HepG2 (cell line): Measurements from ENCODE around the gene ENTPD7. TPM values are rescaled to one million over a fixed set of nuclear protein-coding genes. Genes with fewer than 3 reads are reported as not detected.

Experiments used
- ATF1 ChIP-seq: IDR thresholded peaks from 2 replicates; pipeline ENCODE4 v1.6.1; 2016; ENCODE audit warnings: mild to moderate bottlenecking, control low read depth
- CBX1 ChIP-seq: IDR thresholded peaks from one replicate; pipeline ENCODE4 v1.6.1; 2016; ENCODE audit warnings: antibody characterized with exemption, low read depth
- CREB3 ChIP-seq: sonication (generic); formaldehyde crosslinking; IDR thresholded peaks from 2 replicates; pipeline ENCODE4 v1.5.0; 2020; ENCODE audit warnings: missing genetic modification reagents
- ETV6 ChIP-seq: sonication (generic); formaldehyde crosslinking; conservative IDR thresholded peaks from 2 replicates; pipeline ENCODE4 v1.4.0; 2020; ENCODE audit warnings: missing genetic modification reagents
- GATAD1 ChIP-seq: IDR thresholded peaks from 2 replicates; pipeline ENCODE4 v1.6.1; 2016; ENCODE audit warnings: missing genetic modification reagents, missing compliant biosample characterization
- HOXA3 ChIP-seq: sonication (generic); formaldehyde crosslinking; IDR thresholded peaks from 2 replicates; pipeline ENCODE4 v1.5.0; 2020; ENCODE audit warnings: missing genetic modification reagents
- KDM6A ChIP-seq: IDR thresholded peaks from 2 replicates; pipeline ENCODE4 v1.6.1; 2016; ENCODE audit warnings: low read depth
- MIER3 ChIP-seq: IDR thresholded peaks from 2 replicates; pipeline ENCODE4 v1.6.1; 2016; ENCODE audit warnings: missing compliant biosample characterization, borderline replicate concordance
- MXI1 ChIP-seq: IDR thresholded peaks from 3 replicates; pipeline ENCODE4 v1.6.1; 2012; ENCODE audit warnings: low read depth, low read length, inconsistent platforms, borderline replicate concordance
- NFIC ChIP-seq: IDR thresholded peaks from 2 replicates; pipeline ENCODE4 v1.6.1; 2012; ENCODE audit warnings: mild to moderate bottlenecking, low read length, inconsistent platforms
- NR2C2 ChIP-seq: sonication (generic); formaldehyde crosslinking; IDR thresholded peaks from 2 replicates; pipeline ENCODE4 v1.4.0; 2020; ENCODE audit warnings: missing genetic modification reagents, mild to moderate bottlenecking, moderate library complexity, borderline replicate concordance
- PAX8 ChIP-seq: sonication (generic); formaldehyde crosslinking; IDR thresholded peaks from 2 replicates; pipeline ENCODE4 v1.8.0; 2022; ENCODE audit warnings: mild to moderate bottlenecking, missing genetic modification reagents, borderline replicate concordance
- POLR2A ChIP-seq, 2 experiments: IDR thresholded peaks; 2 replicates each; pipeline ENCODE4 v1.6.1; 2011; ENCODE audit warnings: low read depth in 2 of 2, low read length in 2 of 2, mild to moderate bottlenecking in 1 of 2, moderate library complexity in 1 of 2; ENCODE audit not compliant: insufficient read depth in 1 of 2
- RELA ChIP-seq: sonication (generic); formaldehyde crosslinking; IDR thresholded peaks from 2 replicates; pipeline ENCODE4 v1.4.0; 2020; ENCODE audit warnings: missing genetic modification reagents
- RFXAP ChIP-seq: sonication (generic); formaldehyde crosslinking; IDR thresholded peaks from 2 replicates; pipeline ENCODE4 v1.4.0; 2020; ENCODE audit warnings: missing genetic modification reagents, borderline replicate concordance
- RNF2 ChIP-seq: fragments of 450-650 bp; conservative IDR thresholded peaks from 2 replicates; pipeline ENCODE4 v1.6.1; 2016; ENCODE audit warnings: low read depth
- SIX1 ChIP-seq: sonication (generic); formaldehyde crosslinking; IDR thresholded peaks from 2 replicates; pipeline ENCODE4 v1.4.0; 2020; ENCODE audit warnings: missing genetic modification reagents, borderline replicate concordance
- ZBTB42 ChIP-seq: sonication (generic); formaldehyde crosslinking; IDR thresholded peaks from 2 replicates; pipeline ENCODE4 v1.5.0; 2020; ENCODE audit warnings: mild to moderate bottlenecking, missing genetic modification reagents
- ZNF12 ChIP-seq: sonication (generic); formaldehyde crosslinking; IDR thresholded peaks from 2 replicates; pipeline ENCODE4 v1.5.0; 2020; ENCODE audit warnings: missing genetic modification reagents
- ZNF234 ChIP-seq: sonication (generic); formaldehyde crosslinking; conservative IDR thresholded peaks from 2 replicates; pipeline ENCODE4 v1.5.1; 2020; ENCODE audit warnings: mild to moderate bottlenecking, missing genetic modification reagents
- ZNF672 ChIP-seq: sonication (generic); formaldehyde crosslinking; IDR thresholded peaks from 2 replicates; pipeline ENCODE4 v1.8.1; 2022; ENCODE audit warnings: missing genetic modification reagents
- ZNF674 ChIP-seq: sonication (generic); formaldehyde crosslinking; IDR thresholded peaks from 2 replicates; pipeline ENCODE4 v1.5.0; 2020; ENCODE audit warnings: low read depth, mild to moderate bottlenecking, missing genetic modification reagents
- ZNF773 ChIP-seq: sonication (generic); formaldehyde crosslinking; IDR thresholded peaks from 2 replicates; pipeline ENCODE4 v1.4.0; 2020; ENCODE audit warnings: missing genetic modification reagents, borderline replicate concordance
- polyA plus RNA-seq, 8 experiments: library from polyadenylated mRNA; depleted of rRNA in 3 of 8; stranded (reverse) in 7 of 8; unstranded in 1 of 8; fragments of >200 nt; fragmentation: Illumina TruSeq in 4 of 8; extraction: Trizol in 4 of 8; gene quantifications; 2 replicates each; pipeline versions ENCODE4 v1.2.1 to v1.2.3, GENCODE V29; 2011 to 2016; ENCODE audit warnings: low read depth in 4 of 8, missing spikeins in 1 of 8, mixed read lengths in 1 of 8; ENCODE audit not compliant: insufficient read depth in 1 of 8
- total RNA-seq, 5 experiments: library from RNA; depleted of rRNA; stranded (reverse); fragments of >200 nt; fragmentation: Illumina TruSeq; extraction: Trizol; gene quantifications; 2 replicates each; pipeline ENCODE4 v1.2.3, GENCODE V29; 2016; ENCODE audit warnings: low read depth in 1 of 5
- TF ChIP-seq, protein P1 (sequence below): sonication (generic); formaldehyde crosslinking; IDR thresholded peaks from 2 replicates; pipeline ENCODE4 v1.4.0; 2020; ENCODE audit warnings: missing genetic modification reagents, mild to moderate bottlenecking, borderline replicate concordance
- TF ChIP-seq, protein P2 (sequence below): IDR thresholded peaks from 2 replicates; pipeline ENCODE4 v1.6.1; 2016
- TF ChIP-seq, protein P3 (sequence below): IDR thresholded peaks from 2 replicates; pipeline ENCODE4 v1.6.1; 2012; ENCODE audit warnings: low read depth, low read length, improper control_type of control experiment

ENTPD7 gene
- total and polyA plus RNA-seq, 2 of the 13 experiments (the other 11 are each of a cell fraction or from before 2014, with no cell fraction given), result 7.6 to 36.5 TPM

GRCh38 chr10:99732033-99732842 is 72.9 kb downstream of the ENTPD7 start, which contains the start of the genes COX15 and CUTC (continued):
- TF ChIP-seq, protein P1, sequence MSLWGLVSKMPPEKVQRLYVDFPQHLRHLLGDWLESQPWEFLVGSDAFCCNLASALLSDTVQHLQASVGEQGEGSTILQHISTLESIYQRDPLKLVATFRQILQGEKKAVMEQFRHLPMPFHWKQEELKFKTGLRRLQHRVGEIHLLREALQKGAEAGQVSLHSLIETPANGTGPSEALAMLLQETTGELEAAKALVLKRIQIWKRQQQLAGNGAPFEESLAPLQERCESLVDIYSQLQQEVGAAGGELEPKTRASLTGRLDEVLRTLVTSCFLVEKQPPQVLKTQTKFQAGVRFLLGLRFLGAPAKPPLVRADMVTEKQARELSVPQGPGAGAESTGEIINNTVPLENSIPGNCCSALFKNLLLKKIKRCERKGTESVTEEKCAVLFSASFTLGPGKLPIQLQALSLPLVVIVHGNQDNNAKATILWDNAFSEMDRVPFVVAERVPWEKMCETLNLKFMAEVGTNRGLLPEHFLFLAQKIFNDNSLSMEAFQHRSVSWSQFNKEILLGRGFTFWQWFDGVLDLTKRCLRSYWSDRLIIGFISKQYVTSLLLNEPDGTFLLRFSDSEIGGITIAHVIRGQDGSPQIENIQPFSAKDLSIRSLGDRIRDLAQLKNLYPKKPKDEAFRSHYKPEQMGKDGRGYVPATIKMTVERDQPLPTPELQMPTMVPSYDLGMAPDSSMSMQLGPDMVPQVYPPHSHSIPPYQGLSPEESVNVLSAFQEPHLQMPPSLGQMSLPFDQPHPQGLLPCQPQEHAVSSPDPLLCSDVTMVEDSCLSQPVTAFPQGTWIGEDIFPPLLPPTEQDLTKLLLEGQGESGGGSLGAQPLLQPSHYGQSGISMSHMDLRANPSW (CRISPR knock-in tag), result no peak; the same call in 1 of the 2 replicates
- TF ChIP-seq NFIC (no peak), ZNF672 (CRISPR knock-in tag) (no peak), NR2C2 (CRISPR knock-in tag) (peak; percentile 99), MXI1 (peak; percentile 84; the same call in 2 of the 3 replicates), PAX8 (CRISPR knock-in tag) (peak; percentile 68; the same call in 1 of the 2 replicates), MIER3 (CRISPR knock-in tag) (peak; percentile 20; the same call in 1 of the 2 replicates), ETV6 (CRISPR knock-in tag) (no peak), CREB3 (CRISPR knock-in tag) (no peak), ZNF773 (CRISPR knock-in tag) (no peak), ATF1 (CRISPR knock-in tag) (no peak), ZNF12 (no peak), RFXAP (CRISPR knock-in tag) (no peak; the same call in 1 of the 2 replicates), CBX1 (no peak), HOXA3 (peak; percentile 18; the same call in 1 of the 2 replicates), RNF2 (peak; percentile 42; the same call in 1 of the 2 replicates), RELA (CRISPR knock-in tag) (no peak), KDM6A (CRISPR knock-in tag) (no peak), ZNF234 (CRISPR knock-in tag) (no peak), POLR2A (IDR thresholded peaks at IDR 0.05; ENCODE audit: insufficient read depth in 1 of 2, low read depth in 2 of 2, low read length in 2 of 2) (peak; percentile 85 to 88), SIX1 (CRISPR knock-in tag) (no peak), ZBTB42 (no peak), GATAD1 (CRISPR knock-in tag) (peak; percentile 91), ZNF674 (CRISPR knock-in tag) (no peak)
- TF ChIP-seq, protein P2, sequence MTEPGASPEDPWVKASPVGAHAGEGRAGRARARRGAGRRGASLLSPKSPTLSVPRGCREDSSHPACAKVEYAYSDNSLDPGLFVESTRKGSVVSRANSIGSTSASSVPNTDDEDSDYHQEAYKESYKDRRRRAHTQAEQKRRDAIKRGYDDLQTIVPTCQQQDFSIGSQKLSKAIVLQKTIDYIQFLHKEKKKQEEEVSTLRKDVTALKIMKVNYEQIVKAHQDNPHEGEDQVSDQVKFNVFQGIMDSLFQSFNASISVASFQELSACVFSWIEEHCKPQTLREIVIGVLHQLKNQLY (CRISPR knock-in tag), result no peak; the same call in none of the 2 replicates
- TF ChIP-seq, protein P3, sequence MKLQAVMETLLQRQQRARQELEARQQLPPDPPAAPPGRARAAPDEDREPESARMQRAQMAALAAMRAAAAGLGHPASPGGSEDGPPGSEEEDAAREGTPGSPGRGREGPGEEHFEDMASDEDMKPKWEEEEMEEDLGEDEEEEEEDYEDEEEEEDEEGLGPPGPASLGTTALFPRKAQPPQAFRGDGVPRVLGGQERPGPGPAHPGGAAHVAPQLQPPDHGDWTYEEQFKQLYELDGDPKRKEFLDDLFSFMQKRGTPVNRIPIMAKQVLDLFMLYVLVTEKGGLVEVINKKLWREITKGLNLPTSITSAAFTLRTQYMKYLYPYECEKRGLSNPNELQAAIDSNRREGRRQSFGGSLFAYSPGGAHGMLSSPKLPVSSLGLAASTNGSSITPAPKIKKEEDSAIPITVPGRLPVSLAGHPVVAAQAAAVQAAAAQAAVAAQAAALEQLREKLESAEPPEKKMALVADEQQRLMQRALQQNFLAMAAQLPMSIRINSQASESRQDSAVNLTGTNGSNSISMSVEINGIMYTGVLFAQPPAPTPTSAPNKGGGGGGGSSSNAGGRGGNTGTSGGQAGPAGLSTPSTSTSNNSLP, result no peak
